ENCODE measurements around the gene EGFL7.
"Not testable (repeated sequence)": the region's sequence is repeated elsewhere in the genome, so short reads cannot be mapped to it uniquely, and the experiment has no call there.

EGFL7 gene

DNA sequence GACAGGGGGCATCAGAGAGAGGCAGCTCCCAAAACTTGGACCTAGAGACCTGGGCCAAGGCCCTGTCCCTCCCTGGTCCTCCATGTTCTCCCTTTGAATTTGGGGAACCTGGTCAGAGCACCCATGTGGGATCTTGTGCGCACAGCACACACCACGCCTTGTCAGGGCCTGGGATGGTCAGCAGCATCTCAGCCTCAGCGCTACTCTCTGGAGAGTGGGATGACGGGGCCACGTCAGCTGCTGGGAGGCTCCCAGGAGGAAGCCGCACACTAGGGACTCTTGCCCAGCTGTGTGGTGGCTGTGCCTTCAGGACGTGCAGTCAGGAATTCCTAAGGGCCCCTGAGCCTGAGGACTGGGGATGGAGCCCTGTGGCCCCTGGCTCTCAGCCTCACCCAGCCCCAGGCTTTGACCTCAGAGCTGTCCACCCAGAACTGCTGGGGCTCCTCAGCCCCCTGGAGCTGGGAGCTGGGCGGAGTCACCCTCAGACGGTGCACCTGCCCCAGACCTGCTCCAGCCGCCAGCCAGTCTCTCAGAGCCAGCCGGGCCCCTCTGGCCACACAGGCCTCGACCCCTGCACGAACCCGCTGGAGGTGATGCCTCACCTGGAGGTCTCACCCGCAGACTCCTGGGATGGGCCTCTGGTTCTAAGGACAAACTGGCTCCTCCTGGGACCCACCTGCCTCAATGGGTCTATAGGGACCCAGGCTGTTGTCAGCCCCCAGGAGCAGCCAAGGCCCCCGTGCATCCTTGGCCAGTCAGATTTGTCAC is 38.3 kb upstream of the EGFL7 start:
- no peak for DNase-seq (ENCODE audit: low read depth in 3 of 3)

- no peak for DNase-seq (ENCODE audit: low read depth in 3 of 3)
Observed at GRCh38 chr9:136625101-136626065, 37.3 kb upstream of the EGFL7 start.

DNA sequence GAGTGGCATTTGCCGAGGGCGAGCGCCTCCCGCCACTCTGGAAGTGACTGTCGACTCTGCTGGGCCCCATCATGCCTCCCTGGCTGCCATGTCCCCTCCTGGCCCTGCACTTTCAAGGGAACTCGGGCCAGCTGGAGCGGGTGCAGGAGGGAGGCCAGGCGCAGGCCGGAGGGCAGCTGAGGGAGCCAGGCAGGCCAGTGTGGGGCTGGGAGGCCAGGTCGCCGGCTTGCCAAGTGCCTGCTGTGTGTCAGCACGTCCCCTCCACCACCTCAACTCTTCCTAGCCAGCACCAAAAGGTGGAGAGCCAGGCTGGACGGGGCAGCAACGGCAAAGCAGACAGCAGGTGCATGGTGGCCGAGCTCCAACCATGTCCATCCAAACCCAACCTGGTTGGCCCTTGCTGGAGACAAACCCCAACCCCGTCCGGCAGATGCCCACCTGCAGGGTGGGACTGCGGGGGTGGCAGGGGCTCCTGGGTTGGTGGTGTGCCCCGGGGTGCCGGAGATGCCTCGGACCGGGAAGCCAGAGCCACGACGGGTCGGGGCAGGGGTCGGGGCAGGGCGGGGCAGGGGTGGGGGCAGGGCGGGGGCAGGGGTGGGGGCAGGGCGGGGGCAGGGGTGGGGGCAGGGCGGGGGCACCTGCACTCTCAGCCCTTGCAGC is 36.5 kb upstream of the EGFL7 start:
- DNase-seq (ENCODE audit: low read depth in 3 of 3): no peak

- no peak for DNase-seq (ENCODE audit: low read depth in 3 of 3)
Observed at GRCh38 chr9:136626740-136627642, 35.7 kb upstream of the EGFL7 start.

DNA sequence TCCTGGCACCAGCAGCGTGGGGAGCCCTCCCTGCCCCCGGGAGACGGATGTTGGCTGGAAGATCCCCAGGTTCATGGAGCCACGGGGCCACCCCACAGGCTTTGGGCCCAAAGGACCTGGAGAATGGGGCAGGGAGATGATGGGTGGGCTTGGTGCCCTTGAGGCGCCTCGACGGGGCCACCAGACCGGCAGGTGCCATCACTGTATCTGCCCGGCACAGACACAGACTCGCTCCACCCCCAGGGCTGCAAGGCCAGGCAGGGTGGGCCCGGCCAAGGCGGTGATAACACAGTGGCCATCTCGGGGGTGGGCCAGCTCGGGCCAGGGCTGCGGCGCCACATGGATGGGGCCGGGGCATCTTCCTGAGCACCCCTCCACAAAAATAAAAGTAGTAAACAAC is 35.0 kb upstream of the EGFL7 start:
- no peak for DNase-seq (ENCODE audit: low read depth in 3 of 3)

DNA sequence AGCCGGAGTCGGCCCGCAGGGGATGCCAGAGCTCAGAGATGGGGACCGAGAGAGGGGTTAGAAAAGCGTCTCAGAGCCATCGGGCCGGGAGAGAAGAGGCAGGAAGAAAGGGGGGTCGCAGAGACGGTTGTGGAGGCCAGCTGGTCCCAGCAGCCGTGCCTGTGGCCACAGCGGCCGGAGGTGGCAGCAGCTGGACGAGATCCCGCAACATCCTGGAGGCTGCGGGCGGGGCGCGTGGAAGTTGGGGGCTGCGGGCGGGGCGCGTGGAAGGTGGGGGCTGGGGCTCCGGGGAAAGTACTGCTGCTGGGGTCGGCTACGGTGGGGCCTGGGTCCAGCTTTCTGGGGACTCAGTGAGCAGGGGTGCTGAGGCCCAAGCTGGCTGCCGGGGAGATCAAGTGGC is 34.4 kb upstream of the EGFL7 start:
- no peak for DNase-seq (ENCODE audit: low read depth in 3 of 3)

GRCh38 chr9:136629001-136629878 is 33.5 kb upstream of the EGFL7 start:
- no peak for DNase-seq (ENCODE audit: low read depth in 3 of 3)

GRCh38 chr9:136629879-136630661 is 32.6 kb upstream of the EGFL7 start:
- peak in 2 of 3 experiments; percentile 27 to 63 for DNase-seq (ENCODE audit: low read depth in 3 of 3)

GRCh38 chr9:136630662-136630992 is 32.1 kb upstream of the EGFL7 start:
- no peak for DNase-seq (ENCODE audit: low read depth in 3 of 3)

- DNase-seq (ENCODE audit: low read depth in 3 of 3): peak; percentile 41 to 73 (median 42)
Observed at GRCh38 chr9:136631038-136632000, 31.4 kb upstream of the EGFL7 start.

DNA sequence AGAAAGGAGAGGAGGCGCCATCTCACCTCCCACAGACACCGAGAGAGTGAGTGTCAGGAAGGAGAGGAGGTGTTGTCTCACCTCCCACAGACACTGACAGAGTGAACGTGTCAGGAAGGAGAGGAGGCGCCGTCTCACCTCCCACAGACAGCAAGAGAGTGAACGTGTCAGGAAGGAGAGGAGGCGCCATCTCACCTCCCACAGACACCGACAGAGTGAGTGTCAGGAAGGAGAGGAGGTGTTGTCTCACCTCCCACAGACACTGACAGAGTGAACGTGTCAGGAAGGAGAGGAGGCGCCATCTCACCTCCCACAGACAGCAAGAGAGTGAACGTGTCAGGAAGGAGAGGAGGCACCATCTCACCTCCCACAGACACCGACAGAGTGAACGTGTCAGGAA is 30.6 kb upstream of the EGFL7 start:
- not testable (repeated sequence) for DNase-seq (ENCODE audit: low read depth in 3 of 3)

- not testable (repeated sequence) for DNase-seq (ENCODE audit: low read depth in 3 of 3)
Observed at GRCh38 chr9:136632491-136633106, 30.1 kb upstream of the EGFL7 start.

DNA sequence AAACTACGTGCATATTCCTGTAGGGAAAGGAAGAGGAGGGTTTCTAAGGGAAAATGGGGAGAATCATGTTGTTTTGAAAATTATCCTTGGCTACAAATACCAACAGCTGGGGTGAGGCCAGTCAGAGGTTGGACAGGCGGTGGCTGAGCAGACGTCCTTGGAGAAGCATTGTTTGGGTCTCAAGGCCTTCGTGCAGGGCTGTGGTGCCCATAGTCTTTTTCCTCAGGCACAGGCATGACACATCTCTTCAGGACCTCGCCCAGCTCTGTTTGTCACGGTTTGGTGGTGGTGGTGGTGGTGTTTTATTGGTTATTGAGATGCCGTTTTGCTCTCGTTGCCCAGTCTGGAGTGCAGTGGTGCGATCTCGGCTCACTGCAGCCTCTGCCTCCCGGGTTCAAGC is 27.8 kb upstream of the EGFL7 start:
- DNase-seq (ENCODE audit: low read depth in 3 of 3): no peak

DNA sequence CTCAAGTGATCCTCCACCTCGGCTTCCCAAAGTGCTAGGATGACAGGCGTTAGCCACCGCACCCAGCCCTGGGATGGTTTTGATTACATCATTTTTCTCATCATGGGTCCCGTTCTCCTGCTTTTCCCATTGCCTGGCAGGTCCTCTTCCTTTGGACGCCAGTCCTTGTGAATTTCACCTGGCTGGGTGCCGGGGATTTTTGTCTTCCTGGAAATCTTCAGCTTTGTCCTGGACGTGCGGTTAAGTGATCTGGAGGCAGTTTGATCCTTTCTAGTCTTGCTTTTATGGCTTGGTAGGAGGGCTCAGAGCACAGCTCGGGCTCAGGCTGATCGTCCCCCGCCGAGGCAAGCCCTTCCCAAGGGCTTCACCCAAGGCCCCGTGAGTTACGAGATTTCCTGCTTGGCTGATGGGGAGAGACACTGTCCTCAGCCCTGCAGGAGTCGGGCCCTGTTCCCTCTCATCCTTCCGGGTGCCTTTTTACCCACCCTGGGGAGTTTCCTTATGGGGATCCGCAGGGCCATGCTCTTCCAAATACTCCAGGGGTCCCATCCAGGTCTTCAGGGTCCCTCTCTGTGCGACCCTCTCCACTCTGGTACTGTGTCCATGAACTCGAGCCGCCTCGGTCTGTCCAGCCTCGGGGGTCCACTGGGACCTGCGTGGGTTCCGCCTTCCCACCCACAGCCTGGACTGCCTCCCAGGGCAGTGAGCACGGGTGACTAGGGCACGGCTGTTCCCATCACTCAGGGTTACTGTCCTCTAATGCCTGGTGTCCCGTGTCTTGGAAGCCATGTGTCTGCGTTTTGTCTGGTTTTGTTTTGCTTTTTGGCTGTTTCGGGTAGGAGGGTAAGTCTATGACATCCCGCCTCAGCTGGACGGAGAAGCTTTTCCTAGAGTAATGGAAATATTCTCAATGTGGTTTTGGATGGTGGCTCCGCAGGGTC is 22.3 kb upstream of the EGFL7 start:
- DNase-seq (ENCODE audit: low read depth in 3 of 3): no peak

DNA sequence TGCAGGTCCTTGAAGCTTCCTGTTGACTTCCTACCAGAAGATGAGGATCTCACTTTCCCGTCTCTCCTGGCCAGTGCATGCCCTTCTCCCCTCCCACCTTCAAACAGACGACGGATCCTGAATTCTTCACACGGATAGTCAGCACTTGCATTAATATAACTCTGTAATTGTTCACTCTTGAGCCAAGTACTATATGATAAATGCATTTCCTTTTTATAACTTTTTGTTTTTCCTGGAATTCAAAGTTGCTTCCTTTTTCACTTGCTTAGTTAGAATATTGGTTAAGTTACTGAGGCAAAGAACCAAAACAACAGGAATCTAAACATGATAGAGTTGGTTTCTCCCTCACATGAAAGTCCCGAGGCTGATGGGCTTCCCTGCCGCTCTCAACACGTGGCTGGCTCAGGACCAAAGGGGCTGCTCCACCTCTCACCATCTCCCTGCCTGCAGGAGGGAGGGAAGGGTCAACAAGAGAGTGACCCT is 20.2 kb upstream of the EGFL7 start:
- no peak for DNase-seq (ENCODE audit: low read depth in 3 of 3)

DNA sequence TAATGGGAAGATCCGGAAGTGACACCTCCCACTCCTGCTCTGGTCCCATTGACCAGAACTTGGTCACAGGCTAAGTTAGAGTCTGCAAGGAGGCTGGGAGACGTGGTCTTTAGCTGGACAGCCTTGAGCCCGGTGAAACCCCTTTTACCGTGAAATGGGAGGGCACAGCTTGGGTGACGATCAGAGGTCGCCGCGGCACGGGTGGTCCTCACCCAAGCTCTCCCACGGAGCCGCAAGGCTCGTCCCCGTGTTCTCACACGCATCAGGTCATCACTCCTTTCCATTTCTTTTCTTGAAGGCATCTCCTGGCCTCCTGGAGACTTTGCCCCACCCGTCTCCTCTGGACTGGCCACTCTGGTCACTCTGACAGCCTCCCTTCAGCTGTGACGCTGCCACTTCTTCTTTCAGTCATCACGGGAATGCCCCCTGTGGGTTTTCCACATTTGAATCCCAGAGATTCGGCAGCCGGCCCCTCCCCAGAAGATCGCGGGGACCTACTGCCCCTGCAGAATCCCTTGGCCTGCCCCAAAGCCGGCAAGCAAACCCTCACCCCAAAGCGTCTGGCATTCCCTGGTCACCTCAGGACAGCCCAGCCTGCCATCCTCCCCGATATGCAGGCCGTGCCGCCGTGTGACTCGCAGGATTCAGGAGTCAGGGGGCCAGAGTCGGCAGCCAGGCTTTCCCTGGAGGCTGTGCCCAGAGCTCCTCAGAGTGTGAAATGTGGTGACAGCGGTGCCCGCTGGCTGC is 18.9 kb upstream of the EGFL7 start:
- DNase-seq (ENCODE audit: low read depth in 3 of 3): no peak

All from stimulated activated CD4-positive, alpha-beta T cell treated with anti-CD3 and anti-CD28 coated beads, TNF-alpha, amount 100 ng/mL, for 24 hours (primary cell).